ENCODE results near the gene ISCU.

GRCh38 chr12:108582978-108583770 is 20.8 kb downstream of the ISCU start:
- TF ChIP-seq CTCF (IDR thresholded peaks at IDR 0.05), result no peak
- no peak for TF ChIP-seq POLR2AphosphoS5 (IDR thresholded peaks at IDR 0.05)

All from stomach (tissue), 4 donors.